ENCODE results near the gene ACOX1. TPM values are rescaled to one million over a fixed set of nuclear protein-coding genes. Genes with fewer than 3 reads are reported as not detected.

ACOX1 gene
- total and polyA plus RNA-seq, 2 of the 13 experiments (the other 11 are each of a cell fraction or from before 2014, with no cell fraction given), result 86.4 to 120 TPM

GRCh38 chr17:75896415-75897159 is 82.4 kb downstream of the ACOX1 start, which contains the start of gene TRIM65 (continued):
- TF ChIP-seq BRF2 (CRISPR knock-in tag; IDR thresholded peaks at IDR 0.05) (peak; percentile 64), MNT (IDR thresholded peaks at IDR 0.05) (no peak), FOXP4 (CRISPR knock-in tag; IDR thresholded peaks at IDR 0.05) (no peak; the same call in 1 of the 2 replicates), CEBPB (IDR thresholded peaks at IDR 0.05; ENCODE audit: borderline replicate concordance, low read depth, low read length) (no peak), MAF1 (CRISPR knock-in tag; IDR thresholded peaks at IDR 0.05; ENCODE audit: borderline replicate concordance) (peak; percentile 49; the same call in 1 of the 2 replicates), NCOR1 (IDR thresholded peaks at IDR 0.05; ENCODE audit: borderline replicate concordance, low read length) (no peak), ZNF280B (CRISPR knock-in tag; IDR thresholded peaks at IDR 0.05; ENCODE audit: borderline replicate concordance) (no peak; the same call in none of the 2 replicates), HDAC6 (IDR thresholded peaks at IDR 0.05; ENCODE audit: low read depth, low read length) (no peak), TBL1XR1 (IDR thresholded peaks at IDR 0.05; ENCODE audit: borderline replicate concordance, low read length, partially characterized antibody) (no peak), HES4 (CRISPR knock-in tag; IDR thresholded peaks at IDR 0.05; ENCODE audit: borderline replicate concordance) (peak; percentile 64), SP5 (CRISPR knock-in tag; IDR thresholded peaks at IDR 0.05; ENCODE audit: borderline replicate concordance, low read depth) (no peak), PHF8 (CRISPR knock-in tag; IDR thresholded peaks at IDR 0.05) (peak; percentile 94), HCFC1 (IDR thresholded peaks at IDR 0.05; ENCODE audit: low read depth, low read length) (no peak), MAX (IDR thresholded peaks at IDR 0.05) (peak; percentile 77; the same call in 1 of the 2 replicates), FIP1L1 (IDR thresholded peaks at IDR 0.05; ENCODE audit: borderline replicate concordance, insufficient read depth, low read depth, low read length) (no peak), MEIS1 (CRISPR knock-in tag; IDR thresholded peaks at IDR 0.05; ENCODE audit: borderline replicate concordance) (no peak; the same call in 1 of the 2 replicates), MEIS2 (CRISPR knock-in tag; IDR thresholded peaks at IDR 0.05) (peak; percentile 35; the same call in 1 of the 2 replicates), THAP7 (CRISPR knock-in tag; IDR thresholded peaks at IDR 0.05) (no peak), MZF1 (CRISPR knock-in tag; IDR thresholded peaks at IDR 0.05; ENCODE audit: borderline replicate concordance) (0 out of 2 replicates have a peak, but pooled peaks have one; percentile 27), MBNL3 (CRISPR knock-in tag; conservative IDR thresholded peaks at IDR 0.05) (no peak), NFRKB (IDR thresholded peaks at IDR 0.05) (no peak), WIZ (CRISPR knock-in tag; IDR thresholded peaks at IDR 0.05) (no peak), POLR2A (IDR thresholded peaks at IDR 0.05; ENCODE audit: insufficient read depth in 1 of 2, low read depth in 2 of 2, low read length in 2 of 2) (peak in 1 of 2 experiments; percentile 92; a peak in 2 of 4 replicates)
